Measurements from ENCODE around the gene DCLK1. TPM values are rescaled to one million over a fixed set of nuclear protein-coding genes. Genes with fewer than 3 reads are reported as not detected.

DCLK1 gene
- total RNA-seq, 2 donors from 2014 or later, result 2.7 to 7.3 TPM

DNA sequence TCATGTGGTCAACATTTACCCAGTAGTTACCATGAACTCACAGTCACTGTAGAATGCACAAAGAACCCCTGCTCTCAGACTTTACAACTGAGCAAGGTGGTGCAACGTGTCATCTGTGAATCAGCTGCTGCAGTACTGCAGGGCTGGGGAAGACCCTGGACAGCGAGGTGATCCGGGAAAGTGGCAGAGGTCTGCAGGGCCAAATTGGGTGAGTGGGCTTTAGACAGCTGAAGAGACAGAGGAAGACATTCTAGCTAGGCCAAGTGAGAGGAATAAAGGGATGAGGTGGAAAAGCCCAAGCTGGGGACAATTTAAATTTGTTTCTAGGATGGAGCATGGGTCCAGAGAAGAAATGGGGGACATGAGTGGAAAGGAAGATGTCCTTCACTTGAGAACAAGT is 270.5 kb downstream of the DCLK1 start:
- DNase-seq (no peak), ATAC-seq (no peak)
- intact Hi-C loops (cut with DNase I, micrococcal nuclease), result no loop called here

- DNase-seq, result no peak
- intact Hi-C loops (cut with DNase I, micrococcal nuclease), result no loop called here
- ATAC-seq, result no peak
These were observed 271.2 kb downstream of the DCLK1 start for GRCh38 chr13:35859981-35860380.

GRCh38 chr13:35858665-35859064 is 272.5 kb downstream of the DCLK1 start:
- ATAC-seq (no peak), DNase-seq (no peak)
- intact Hi-C loops (cut with DNase I, micrococcal nuclease), result no loop called here

- no peak for DNase-seq
- no peak for ATAC-seq
- intact Hi-C loops (cut with DNase I, micrococcal nuclease), result no loop called here
These were observed 273.4 kb downstream of the DCLK1 start for GRCh38 chr13:35857769-35858168.

- intact Hi-C loops (cut with DNase I, micrococcal nuclease), result no loop called here
- DNase-seq (no peak), ATAC-seq (no peak)
These were observed 274.3 kb downstream of the DCLK1 start for GRCh38 chr13:35856721-35857364.

GRCh38 chr13:35856084-35856483 is 275.1 kb downstream of the DCLK1 start:
- no peak for DNase-seq
- intact Hi-C loops (cut with DNase I, micrococcal nuclease), result no loop called here
- no peak for ATAC-seq

DNA sequence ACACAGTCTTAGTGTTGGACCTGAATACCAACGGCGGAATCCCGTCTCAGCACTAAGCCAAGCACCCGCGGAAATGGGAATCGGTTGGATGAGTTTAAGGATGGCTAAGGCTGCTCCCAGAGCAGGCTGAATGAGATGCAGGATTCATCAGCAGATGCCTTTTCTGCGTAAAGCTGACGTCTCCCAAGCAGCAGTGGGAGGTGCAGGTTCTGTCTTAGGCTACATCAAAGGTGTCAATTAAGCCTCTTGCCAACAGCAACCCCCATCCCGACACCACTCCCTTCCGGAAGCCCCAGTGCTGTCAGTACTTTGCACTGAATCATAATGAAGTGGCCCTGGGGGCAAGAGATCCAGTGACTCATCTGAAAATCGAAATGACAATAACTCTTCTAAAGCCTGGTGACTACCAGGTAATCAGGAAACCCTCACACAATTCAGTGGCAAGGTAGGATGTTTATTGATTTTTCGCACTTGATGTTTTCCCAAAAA is 275.6 kb downstream of the DCLK1 start:
- no peak for ATAC-seq
- no peak for DNase-seq
- intact Hi-C loops (cut with DNase I, micrococcal nuclease), result no loop called here

DNA sequence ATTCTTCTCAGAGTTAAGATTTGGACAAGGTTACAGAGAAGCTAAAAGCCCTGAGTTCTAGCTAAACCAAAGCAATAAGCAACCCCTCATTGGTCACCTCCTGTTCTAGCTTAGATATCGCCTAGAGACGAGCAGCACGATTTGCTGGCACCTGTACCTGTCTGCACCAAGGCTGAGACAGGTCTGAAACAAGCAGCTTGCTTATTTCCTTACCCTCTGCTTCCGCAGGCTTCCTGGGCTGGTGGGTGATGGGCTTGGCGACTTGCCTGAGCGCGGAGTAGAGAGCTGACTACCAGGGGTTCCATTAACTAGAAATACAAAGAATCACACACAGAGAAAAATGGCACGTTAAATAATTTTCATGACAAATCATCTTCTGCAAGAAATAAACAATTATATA is 276.9 kb downstream of the DCLK1 start:
- DNase-seq (no peak), ATAC-seq (no peak)
- intact Hi-C loops (cut with DNase I, micrococcal nuclease), result no loop called here

- no peak for ATAC-seq
- intact Hi-C loops (cut with DNase I, micrococcal nuclease), result no loop called here
- no peak for DNase-seq
These were observed 279.3 kb downstream of the DCLK1 start for GRCh38 chr13:35851881-35852280.

DNA sequence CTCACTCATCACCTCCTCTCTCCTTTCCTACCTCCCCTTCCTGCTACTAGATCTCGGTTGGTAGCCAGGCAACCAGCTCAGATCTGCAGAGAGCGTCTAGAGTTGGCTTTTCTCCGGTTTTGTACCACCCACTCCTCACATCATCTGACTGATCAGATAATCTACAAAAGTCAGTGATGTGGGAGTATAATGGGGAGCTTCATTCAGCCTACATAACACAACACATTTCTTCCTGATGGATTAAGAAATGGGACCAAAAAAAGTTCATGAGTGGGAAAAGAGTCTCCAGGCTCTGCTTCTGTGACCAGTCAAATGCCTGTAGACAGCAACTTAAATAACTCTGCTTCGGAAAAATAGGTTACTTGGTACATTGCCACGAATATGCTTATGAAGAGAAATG is 279.8 kb downstream of the DCLK1 start:
- ATAC-seq, result no peak
- DNase-seq, result no peak
- intact Hi-C loops (cut with DNase I, micrococcal nuclease), result no loop called here

- no peak for DNase-seq
- intact Hi-C loops (cut with DNase I, micrococcal nuclease), result no loop called here
- ATAC-seq, result no peak
These were observed 280.6 kb downstream of the DCLK1 start for GRCh38 chr13:35850569-35850968.

- no peak for DNase-seq
- intact Hi-C loops (cut with DNase I, micrococcal nuclease), result no loop called here
- no peak for ATAC-seq
These were observed 281.9 kb downstream of the DCLK1 start for GRCh38 chr13:35849256-35849644.

- no peak for ATAC-seq
- DNase-seq, result no peak
- intact Hi-C loops (cut with DNase I, micrococcal nuclease), result no loop called here
These were observed 282.6 kb downstream of the DCLK1 start for GRCh38 chr13:35848336-35849255.

GRCh38 chr13:35843272-35843671 is 287.9 kb downstream of the DCLK1 start:
- ATAC-seq, result no peak
- intact Hi-C loops (cut with DNase I, micrococcal nuclease), result no loop called here
- DNase-seq, result no peak

- intact Hi-C loops (cut with DNase I, micrococcal nuclease), result no loop called here
- DNase-seq, result no peak
- ATAC-seq, result no peak
These were observed 290.1 kb downstream of the DCLK1 start for GRCh38 chr13:35841060-35841521.

DNA sequence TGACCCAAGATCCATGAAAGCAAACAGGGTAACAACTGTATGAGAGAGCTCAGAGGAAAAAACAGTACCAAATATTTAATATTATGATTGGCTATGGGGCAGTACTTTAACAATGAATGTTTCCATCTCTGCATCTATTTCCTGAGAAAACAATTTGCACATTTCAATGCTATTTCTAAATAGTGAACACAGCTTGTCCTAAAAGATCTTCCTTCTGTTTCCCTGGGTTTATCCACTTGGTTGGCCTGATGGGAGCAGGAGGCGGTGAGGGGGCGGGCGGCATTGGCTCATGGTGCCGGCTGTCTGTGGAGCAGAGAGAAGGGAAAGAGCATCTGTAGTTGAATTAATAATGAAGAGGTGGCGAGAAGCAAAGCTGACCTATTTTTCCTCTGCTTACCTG is 291.4 kb downstream of the DCLK1 start:
- ATAC-seq, result no peak
- intact Hi-C loops (cut with DNase I, micrococcal nuclease), result no loop called here
- DNase-seq, result no peak

- ATAC-seq (no peak), DNase-seq (no peak)
- intact Hi-C loops (cut with DNase I, micrococcal nuclease), result no loop called here
These were observed 292.8 kb downstream of the DCLK1 start for GRCh38 chr13:35838356-35838755.

GRCh38 chr13:35836446-35836845 is 294.7 kb downstream of the DCLK1 start:
- no peak for DNase-seq
- intact Hi-C loops (cut with DNase I, micrococcal nuclease), result no loop called here
- no peak for ATAC-seq

GRCh38 chr13:35835989-35836388 is 295.2 kb downstream of the DCLK1 start:
- intact Hi-C loops (cut with DNase I, micrococcal nuclease), result no loop called here
- ATAC-seq (no peak), DNase-seq (no peak)

DNA sequence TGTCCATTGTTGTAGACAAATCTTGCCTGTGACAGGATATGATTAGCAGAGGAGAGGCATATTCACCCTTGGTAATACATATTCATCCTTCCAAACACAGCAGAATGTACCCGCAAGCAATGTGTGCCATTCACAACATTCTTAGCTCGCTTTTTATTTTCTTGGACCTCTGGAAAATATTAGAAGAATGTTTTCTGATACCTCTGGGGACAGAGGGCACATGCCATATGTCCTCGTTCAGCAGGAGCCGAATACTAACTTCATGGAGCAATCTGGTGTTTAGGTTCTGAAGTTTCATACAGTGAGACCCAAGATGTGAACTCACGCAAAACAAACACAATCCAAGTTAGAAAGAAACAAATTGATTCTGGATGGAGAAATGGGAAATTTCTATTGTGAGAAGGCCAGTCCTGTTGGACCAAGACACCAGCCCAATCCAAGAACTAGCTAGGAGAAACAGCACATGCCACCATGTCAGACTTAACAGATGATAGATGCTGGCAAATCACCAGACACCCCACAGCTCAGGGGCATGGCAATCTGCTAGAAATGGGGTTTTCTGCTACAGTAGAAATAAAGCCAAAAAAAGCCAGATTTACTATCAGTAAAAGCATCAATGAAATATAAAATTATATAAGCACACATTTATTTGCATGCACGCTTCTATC is 297.4 kb downstream of the DCLK1 start:
- no peak for DNase-seq
- intact Hi-C loops (cut with DNase I, micrococcal nuclease), result no loop called here
- no peak for ATAC-seq
